Esophagus (tissue), 2 donors: ENCODE data around the gene POLD4. TPM values are rescaled to one million over a fixed set of nuclear protein-coding genes. Genes with fewer than 3 reads are reported as not detected.
A peak's percentile ranks its signal among the peaks of the same experiment; 100 is the strongest.

Source experiments
- H3K27ac ChIP-seq, 2 donors: one replicate each; pipeline ENCODE4 v1.5.1; 2013; ENCODE audit warnings: low read depth in 2 of 2, mild to moderate bottlenecking in 2 of 2, inconsistent platforms in 1 of 2, low read length in 1 of 2, moderate library complexity in 1 of 2
- H3K27me3 ChIP-seq, 2 donors: one replicate each; pipeline ENCODE4 v1.6.1; 2013; ENCODE audit warnings: low read length in 2 of 2, control low read depth in 1 of 2, mild to moderate bottlenecking in 1 of 2; ENCODE audit not compliant: insufficient read depth in 2 of 2, control insufficient read depth in 1 of 2
- H3K36me3 ChIP-seq, 2 donors: one replicate each; pipeline ENCODE4 v1.6.1; 2013; ENCODE audit warnings: low read length in 1 of 2; ENCODE audit not compliant: control insufficient read depth in 2 of 2, insufficient read depth in 2 of 2
- H3K4me1 ChIP-seq, 2 donors: one replicate each; pipeline ENCODE4 v1.6.1; 2013; ENCODE audit warnings: low read length in 1 of 2; ENCODE audit not compliant: control insufficient read depth in 2 of 2, insufficient read depth in 2 of 2
- H3K4me3 ChIP-seq, 2 donors: one replicate each; pipeline ENCODE4 v1.5.1; 2013; ENCODE audit warnings: low read length in 2 of 2, mild to moderate bottlenecking in 2 of 2, low read depth in 1 of 2, moderate library complexity in 1 of 2
- H3K9me3 ChIP-seq, 2 donors: one replicate each; pipeline ENCODE4 v1.6.1; 2013; ENCODE audit warnings: mild to moderate bottlenecking in 2 of 2, low read depth in 1 of 2, low read length in 1 of 2, moderate library complexity in 1 of 2; ENCODE audit not compliant: control insufficient read depth in 2 of 2, insufficient read depth in 1 of 2
- WGBS, 2 donors: extraction: QIAGEN DNeasy Blood & Tissue Kit; methylation state at CpG; one replicate each; pipeline ENCODE4 v1.1.7; 2013; 5-methylcytosine and 5-hydroxymethylcytosine counted together
- polyA plus RNA-seq, 2 donors: library from polyadenylated mRNA; stranded (reverse); fragments of 200-250 nt; gene quantifications; one replicate each; pipeline ENCODE4 v1.2.3, GENCODE V29; 2013
- donor health status: healthy with polysubstance abuse.
- donor health status: Bipolar disorder and iron deficiency.

Gene POLD4
- polyA plus RNA-seq, 2 donors, result 112 to 114 TPM

DNA sequence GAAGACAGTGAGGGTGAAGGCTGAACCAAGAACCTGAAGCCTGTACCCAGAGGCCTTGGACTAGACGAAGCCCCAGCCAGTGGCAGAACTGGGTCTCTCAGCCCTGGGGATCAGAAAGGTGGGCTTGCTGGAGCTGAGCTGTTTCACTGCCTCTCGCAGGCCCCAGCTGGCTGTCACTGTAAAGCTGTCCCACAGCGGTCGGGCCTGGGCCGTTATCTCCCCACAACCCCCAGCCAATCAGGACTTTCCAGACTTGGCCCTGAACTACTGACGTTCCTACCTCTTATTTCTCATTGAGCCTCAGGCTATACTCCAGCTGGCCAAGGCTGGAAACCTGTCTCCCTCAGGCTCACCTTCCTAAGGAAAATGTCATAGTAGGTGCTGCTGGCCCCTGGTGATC is 44.2 kb upstream of the POLD4 start:
- Histone ChIP-seq H3K4me3 (no peak overlapping the region), H3K27me3 (no peaks in the 10 kb centered on the region), H3K9me3 (no peaks in the 10 kb centered on the region), H3K27ac (no peak overlapping the region), H3K4me1 (peaks cover 0 to 21% of the 10 kb centered on the region in 2 donors), H3K36me3 (peaks cover 15 to 44% of the 10 kb centered on the region in 2 donors)
- 71 to 78% methylated on average over 6 of the region's 6 CpGs for WGBS, 2 donors

DNA sequence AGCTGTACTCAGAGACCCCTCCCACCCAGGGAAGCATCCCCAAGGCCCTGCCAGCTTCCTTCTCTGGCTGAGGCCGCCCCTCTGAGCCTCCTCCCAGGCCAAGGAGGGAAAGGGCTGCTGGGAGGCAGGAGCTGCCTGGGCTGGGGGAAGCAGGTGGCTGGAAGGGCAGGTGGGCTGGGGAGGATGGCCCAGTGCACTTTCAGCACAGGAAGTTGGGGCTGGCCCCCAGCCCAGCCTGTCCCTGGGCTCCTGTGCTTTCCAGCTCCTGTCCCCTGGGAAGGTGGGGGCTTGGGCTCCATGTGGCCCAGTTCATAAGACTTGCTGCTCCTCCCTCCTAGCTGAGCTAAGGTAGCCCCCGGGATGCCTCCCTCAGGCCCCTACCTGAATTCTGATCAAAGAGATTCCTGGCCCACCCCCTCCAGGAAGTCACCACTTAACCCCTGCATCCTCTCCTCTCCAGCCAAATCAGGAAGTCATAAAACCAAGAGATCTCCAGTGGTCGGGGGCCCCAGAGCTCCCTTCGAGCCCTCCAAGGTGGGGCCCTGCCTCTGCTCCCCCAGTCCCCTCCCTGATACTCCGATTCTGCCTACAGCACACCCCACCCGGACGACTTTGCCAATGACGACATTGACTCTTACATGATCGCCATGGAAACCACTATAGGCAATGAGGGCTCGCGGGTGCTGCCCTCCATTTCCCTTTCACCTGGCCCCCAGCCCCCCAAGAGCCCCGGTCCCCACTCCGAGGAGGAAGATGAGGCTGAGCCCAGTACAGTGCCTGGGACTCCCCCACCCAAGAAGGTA is 43.4 kb upstream of the POLD4 start:
- Histone ChIP-seq H3K27ac (no peak overlapping the region), H3K27me3 (no peaks in the 10 kb centered on the region), H3K36me3 (peaks cover 15 to 44% of the 10 kb centered on the region in 2 donors), H3K4me1 (peaks cover 0 to 24% of the 10 kb centered on the region in 2 donors), H3K9me3 (no peaks in the 10 kb centered on the region), H3K4me3 (no peak overlapping the region)
- 53 to 59% methylated on average over 13 of the region's 13 CpGs for WGBS, 2 donors

DNA sequence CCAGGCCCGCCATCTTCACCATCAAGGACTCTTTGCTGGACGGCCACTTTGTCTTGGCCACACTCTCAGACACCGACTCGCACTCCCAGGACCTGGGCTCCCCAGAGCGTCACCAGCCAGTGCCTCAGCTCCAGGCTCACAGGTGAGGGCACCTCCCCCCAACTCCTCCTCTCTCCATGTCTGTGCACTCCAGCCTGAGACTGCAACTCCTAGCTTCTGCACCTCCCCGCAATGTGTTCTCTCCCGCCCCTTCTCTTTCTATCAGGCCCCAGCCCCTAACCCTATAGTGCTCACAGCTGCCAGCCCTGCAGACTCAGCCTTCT is 42.9 kb upstream of the POLD4 start:
- Histone ChIP-seq H3K4me3 (no peak overlapping the region), H3K36me3 (peaks cover 15 to 44% of the 10 kb centered on the region in 2 donors), H3K9me3 (no peaks in the 10 kb centered on the region), H3K27me3 (no peaks in the 10 kb centered on the region), H3K4me1 (peaks cover 0 to 24% of the 10 kb centered on the region in 2 donors), H3K27ac (no peak overlapping the region)
- 91 to 99% methylated on average over 6 to 7 of the region's 7 CpGs for WGBS, 2 donors

DNA sequence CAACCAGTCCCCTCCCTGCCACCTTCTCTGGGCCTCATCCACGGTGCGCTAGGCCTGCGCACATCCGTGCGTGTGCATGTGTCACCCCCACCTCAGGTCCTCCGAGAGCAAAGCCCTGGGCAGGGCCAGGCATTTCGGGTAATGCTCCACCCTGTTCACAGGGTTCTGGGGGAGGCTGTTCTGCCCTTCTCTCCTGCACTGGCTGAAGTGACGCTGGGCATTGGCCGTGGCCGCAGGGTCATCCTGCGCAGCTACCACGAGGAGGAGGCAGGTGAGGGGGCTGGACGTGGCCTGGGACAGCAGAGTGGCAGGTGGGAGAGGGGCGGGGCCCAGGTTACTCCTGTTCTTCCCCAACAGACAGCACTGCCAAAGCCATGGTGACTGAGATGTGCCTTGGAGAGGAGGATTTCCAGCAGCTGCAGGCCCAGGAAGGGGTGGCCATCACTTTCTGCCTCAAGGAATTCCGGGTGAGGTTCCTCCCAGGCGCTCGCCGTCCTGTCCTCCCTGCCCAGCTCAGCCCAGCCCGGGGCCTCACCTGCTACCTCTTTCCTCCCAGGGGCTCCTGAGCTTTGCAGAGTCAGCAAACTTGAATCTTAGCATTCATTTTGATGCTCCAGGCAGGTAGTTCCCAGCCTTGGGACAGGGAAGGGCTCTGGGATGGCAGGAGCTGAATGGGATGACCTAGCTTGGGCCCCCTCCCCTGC is 42.4 kb upstream of the POLD4 start:
- H3K36me3 ChIP-seq, result peaks cover 15 to 44% of the 10 kb centered on the region in 2 donors
- no peak overlapping the region for H3K4me3 ChIP-seq
- H3K9me3 ChIP-seq, result no peaks in the 10 kb centered on the region
- H3K27me3 ChIP-seq, result no peaks in the 10 kb centered on the region
- H3K4me1 ChIP-seq, result peaks cover 0 to 23% of the 10 kb centered on the region in 2 donors
- no peak overlapping the region for H3K27ac ChIP-seq
- 76 to 81% methylated on average over 19 of the region's 19 CpGs for WGBS, 2 donors

DNA sequence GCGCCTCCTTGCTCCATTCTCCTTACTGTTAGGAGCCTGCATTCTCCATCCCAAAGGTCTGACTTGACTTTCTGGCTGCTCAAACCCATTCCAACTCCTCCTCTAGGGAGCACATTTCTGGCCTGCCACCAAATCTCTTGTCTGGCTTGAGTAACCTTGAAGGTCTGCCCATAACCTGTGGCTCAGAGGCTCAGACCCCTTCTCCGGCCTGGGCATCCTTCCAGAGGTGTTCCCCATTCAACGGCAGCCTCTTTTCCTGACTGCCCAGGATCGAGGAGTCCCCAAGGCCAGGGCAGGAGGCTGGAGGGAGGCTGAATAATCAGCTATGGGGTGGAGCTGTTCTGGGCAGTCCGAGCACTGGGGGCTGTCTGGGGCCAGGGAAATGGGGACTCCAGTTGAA is 40.6 kb upstream of the POLD4 start:
- Histone ChIP-seq H3K4me3 (no peak overlapping the region), H3K27me3 (no peaks in the 10 kb centered on the region), H3K27ac (no peak overlapping the region), H3K36me3 (peaks cover 12 to 35% of the 10 kb centered on the region in 2 donors), H3K9me3 (no peaks in the 10 kb centered on the region), H3K4me1 (peaks cover 0 to 12% of the 10 kb centered on the region in 2 donors)
- 80 to 87% methylated on average over 5 of the region's 5 CpGs for WGBS, 2 donors

DNA sequence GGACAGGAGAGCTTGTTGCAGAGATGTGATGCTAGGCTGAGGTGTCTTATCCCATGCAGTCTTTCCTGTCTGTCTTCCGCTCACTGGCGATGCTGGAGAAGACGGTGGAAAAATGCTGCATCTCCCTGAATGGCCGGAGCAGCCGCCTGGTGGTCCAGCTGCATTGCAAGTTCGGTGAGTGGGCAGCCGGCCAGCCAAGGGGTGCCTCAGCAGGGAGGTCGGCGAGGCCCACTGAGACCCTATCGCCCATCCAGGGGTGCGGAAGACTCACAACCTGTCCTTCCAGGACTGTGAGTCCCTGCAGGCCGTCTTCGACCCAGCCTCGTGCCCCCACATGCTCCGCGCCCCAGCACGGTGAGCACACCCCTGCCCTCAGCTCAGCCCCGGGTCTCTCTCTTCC is 40.1 kb upstream of the POLD4 start:
- Histone ChIP-seq H3K36me3 (peaks cover 12 to 30% of the 10 kb centered on the region in 2 donors), H3K27me3 (no peaks in the 10 kb centered on the region), H3K9me3 (no peaks in the 10 kb centered on the region), H3K4me1 (peaks cover 0 to 12% of the 10 kb centered on the region in 2 donors), H3K27ac (no peak overlapping the region), H3K4me3 (no peak overlapping the region)
- 90 to 93% methylated on average over 17 to 18 of the region's 18 CpGs for WGBS, 2 donors

DNA sequence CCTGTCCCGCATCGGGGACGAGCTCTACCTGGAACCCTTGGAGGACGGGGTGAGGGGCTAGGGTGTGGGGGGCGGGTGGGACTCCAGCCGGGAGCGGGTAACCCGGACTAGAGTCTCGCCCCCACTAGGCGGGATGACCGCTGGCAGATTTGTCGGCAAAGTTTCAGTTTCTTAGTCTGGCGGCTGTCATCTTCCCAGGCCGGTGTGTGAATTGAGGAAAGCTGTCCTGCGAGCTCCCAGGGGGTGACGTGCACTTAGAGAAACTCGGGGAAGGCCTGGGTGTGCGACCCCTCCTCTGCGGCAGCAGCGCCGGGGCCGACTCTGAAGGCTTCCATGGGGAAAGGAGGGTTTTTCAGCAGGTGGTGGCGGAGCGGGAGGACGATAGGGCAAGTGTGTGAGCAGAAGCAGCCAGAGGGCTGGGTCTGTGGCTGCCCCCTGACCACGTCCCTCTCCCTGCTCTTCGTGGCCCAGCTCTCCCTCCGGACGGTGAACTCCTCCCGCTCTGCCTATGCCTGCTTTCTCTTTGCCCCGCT is 38.9 kb upstream of the POLD4 start:
- Histone ChIP-seq H3K4me1 (peaks cover 0 to 12% of the 10 kb centered on the region in 2 donors), H3K9me3 (no peaks in the 10 kb centered on the region), H3K27me3 (no peaks in the 10 kb centered on the region), H3K36me3 (peaks cover 2 to 18% of the 10 kb centered on the region in 2 donors), H3K27ac (peak overlapping the region; percentile 62 to 81), H3K4me3 (peak overlapping the region; percentile 66 to 78)
- 7% methylated on average over 31 of the region's 31 CpGs for WGBS, 2 donors

DNA sequence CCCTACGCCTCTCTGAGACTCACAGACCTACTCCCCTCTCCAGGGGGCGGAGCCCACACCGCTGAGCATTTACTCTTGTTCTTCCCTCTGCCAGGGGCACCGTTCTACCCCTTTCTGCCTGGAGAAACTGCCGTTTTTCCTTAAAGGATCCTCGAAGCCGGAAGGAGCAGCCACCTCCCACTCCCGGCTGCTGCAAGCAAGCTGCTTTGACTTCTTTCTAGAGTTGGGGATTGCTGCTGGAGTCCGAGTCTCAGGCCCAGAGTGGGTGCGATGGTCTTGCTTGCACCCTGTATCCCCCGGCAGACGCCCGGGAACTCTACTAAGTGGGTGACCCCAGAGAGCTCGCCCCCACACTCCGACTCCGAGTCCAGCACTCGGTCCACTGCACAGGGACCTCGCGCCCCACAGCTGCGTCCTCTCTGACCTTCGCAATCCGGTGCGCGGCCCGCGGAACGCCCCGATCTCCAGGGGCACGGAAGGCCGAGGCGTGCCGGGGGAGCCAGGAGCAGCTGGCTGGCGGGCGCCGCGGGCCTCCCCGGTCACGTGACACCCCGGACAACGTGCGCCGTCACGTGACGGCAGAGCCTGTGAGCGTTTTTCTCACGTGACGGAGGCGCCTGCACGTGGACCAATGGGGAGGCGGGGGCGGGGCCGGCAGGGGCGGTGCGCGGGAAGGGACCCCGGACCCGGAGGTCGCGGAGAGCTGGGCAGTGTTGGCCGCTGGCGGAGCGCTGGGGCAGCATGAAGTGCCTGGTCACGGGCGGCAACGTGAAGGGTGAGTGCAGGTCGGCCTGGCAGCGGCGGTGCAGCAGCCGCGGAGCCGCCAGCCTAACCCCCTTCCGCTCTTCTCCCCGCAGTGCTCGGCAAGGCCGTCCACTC is 38.2 kb upstream of the POLD4 start, which contains the start of gene RAD9A:
Gene RAD9A, plus strand, starts transcription at position 683 of the 879 bp plus-strand sequence. Its CDS starts 59 bp downstream, at position 742.
- peak within 1 kb of the TSS; percentile 66 to 78 for H3K4me3 ChIP-seq
- H3K36me3 ChIP-seq, result peaks cover 0 to 15% of the 10 kb centered on the region in 2 donors
- no peaks in the 10 kb centered on the region for H3K9me3 ChIP-seq
- peaks cover 0 to 12% of the 10 kb centered on the region in 2 donors for H3K4me1 ChIP-seq
- no peaks in the 10 kb centered on the region for H3K27me3 ChIP-seq
- WGBS, 2 donors, result 1% methylated on average over 64 to 75 of the region's 75 CpGs
- peak within 1 kb of the TSS; percentile 83 to 86 for H3K27ac ChIP-seq

DNA sequence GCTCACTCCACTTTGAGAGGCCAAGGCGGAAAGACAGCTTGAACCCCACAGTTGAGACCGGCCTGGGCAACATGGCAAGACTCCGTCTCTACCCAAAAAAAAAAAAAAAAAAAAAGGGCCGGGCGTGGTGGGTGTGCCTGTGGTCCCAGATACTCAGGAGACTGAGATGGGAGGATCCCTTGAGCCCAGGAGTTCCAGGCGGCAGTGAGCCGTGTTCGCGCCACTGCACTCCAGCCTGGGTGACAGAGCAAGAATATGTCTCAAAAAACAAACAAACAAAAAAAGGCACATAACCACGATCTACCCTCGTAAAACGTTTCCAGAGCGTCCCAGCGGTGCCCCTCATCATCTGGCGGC is 37.6 kb upstream of the POLD4 start:
- peak overlapping the region; percentile 66 to 78 for H3K4me3 ChIP-seq
- H3K27me3 ChIP-seq, result no peaks in the 10 kb centered on the region
- no peaks in the 10 kb centered on the region for H3K9me3 ChIP-seq
- H3K4me1 ChIP-seq, result peaks cover 0 to 12% of the 10 kb centered on the region in 2 donors
- 10% methylated on average over 15 of the region's 15 CpGs for whole genome bisulfite sequencing, 2 donors
- H3K36me3 ChIP-seq, result peaks cover 0 to 15% of the 10 kb centered on the region in 2 donors
- peak overlapping the region; percentile 83 to 86 for H3K27ac ChIP-seq
